Peyer's patch (tissue), 4 donors: ENCODE measurements around the gene CACNA1H.

ENCODE experiments used
- CTCF ChIP-seq, 6 experiments: fragments of 450-650 bp in 4 of 6; fragments of 200-600 bp in 2 of 6; sonication (generic) in 1 of 6; IDR thresholded peaks; one replicate each; pipeline ENCODE4 v1.5.1; 2017 to 2019; ENCODE audit warnings: antibody characterized with exemption in 6 of 6, mild to moderate bottlenecking in 3 of 6, moderate library complexity in 1 of 6
- POLR2A ChIP-seq, 2 donors: fragments of 450-650 bp; IDR thresholded peaks; one replicate each; pipeline ENCODE4 v1.5.1; 2017; ENCODE audit warnings: antibody characterized with exemption in 2 of 2, mild to moderate bottlenecking in 2 of 2, moderate library complexity in 2 of 2

GRCh38 chr16:1192384-1193073 is 39.6 kb downstream of the CACNA1H start:
- TF ChIP-seq CTCF (IDR thresholded peaks at IDR 0.05) (no peak), POLR2A (IDR thresholded peaks at IDR 0.05) (no peak)
